Thyroid gland (tissue), 4 donors: ENCODE measurements around the gene MARK2. TPM values are rescaled to one million over a fixed set of nuclear protein-coding genes. Genes with fewer than 3 reads are reported as not detected.
A peak's percentile ranks its signal among the peaks of the same experiment; 100 is the strongest.
"Not testable (repeated sequence)": the region's sequence is repeated elsewhere in the genome, so short reads cannot be mapped to it uniquely, and the experiment has no call there.

Source experiments
- DNase-seq, 2 donors: peaks; one replicate each; pipeline ENCODE4 v3.0.0-alpha.2; 2019
- H3K27ac ChIP-seq, 3 donors: fragments of 200-600 bp; sonication (generic); 1 replicate in 2 of 3; 2 replicates in 1 of 3; pipeline ENCODE4 v1.5.1; 2016 to 2019; ENCODE audit warnings: mild to moderate bottlenecking in 1 of 3, moderate library complexity in 1 of 3
- H3K27me3 ChIP-seq: fragments of 200-600 bp; sonication (generic); one replicate; pipeline ENCODE4 v1.5.1; 2019
- H3K36me3 ChIP-seq, 2 donors: fragments of 200-600 bp; sonication (generic); one replicate each; pipeline ENCODE4 v1.5.1; 2016 to 2019
- H3K4me1 ChIP-seq, 2 donors: fragments of 200-600 bp; sonication (generic); one replicate each; pipeline ENCODE4 v1.5.1; 2017 to 2019
- H3K4me3 ChIP-seq, 3 donors: fragments of 200-600 bp; sonication (generic); replicated peaks in 1 of 3; 1 replicate in 2 of 3; 2 replicates in 1 of 3; pipeline ENCODE4 v1.5.1; 2016; ENCODE audit warnings: mild to moderate bottlenecking in 1 of 3
- H3K9me3 ChIP-seq: fragments of 200-600 bp; sonication (generic); one replicate; pipeline ENCODE4 v1.5.1; 2017
- POLR2A ChIP-seq, 2 donors: fragments of 450-650 bp; IDR thresholded peaks; one replicate each; pipeline ENCODE4 v1.6.1; 2017; ENCODE audit warnings: antibody characterized with exemption in 2 of 2, mild to moderate bottlenecking in 2 of 2, moderate library complexity in 1 of 2
- WGBS, 2 donors: methylation state at CpG; one replicate each; pipeline ENCODE4 v1.1.5; 2017; 5-methylcytosine and 5-hydroxymethylcytosine counted together
- intact Hi-C: fragments of 100-400 bp; cut with DNase I; formaldehyde crosslinking; loops from one replicate; pipeline ENCODE4 v1.15.1; 2023
- total RNA-seq, 4 donors: library from RNA; depleted of rRNA; stranded (reverse); fragments of >200 nt; gene quantifications; one replicate each; pipeline ENCODE4 v1.2.3, GENCODE V29; 2016
- TF ChIP-seq, protein P1 (sequence below), 6 experiments: fragments of 200-600 bp in 3 of 6; fragments of 450-650 bp in 3 of 6; sonication (generic) in 3 of 6; IDR thresholded peaks; one replicate each; pipeline ENCODE4 v1.5.1; 2016 to 2019; ENCODE audit warnings: antibody characterized with exemption in 6 of 6, mild to moderate bottlenecking in 2 of 6, inconsistent platforms in 1 of 6, moderate library complexity in 1 of 6

MARK2 gene
- total RNA-seq, 4 donors from 2014 or later: 28.2 to 57.7 (median 48.6) TPM

DNA sequence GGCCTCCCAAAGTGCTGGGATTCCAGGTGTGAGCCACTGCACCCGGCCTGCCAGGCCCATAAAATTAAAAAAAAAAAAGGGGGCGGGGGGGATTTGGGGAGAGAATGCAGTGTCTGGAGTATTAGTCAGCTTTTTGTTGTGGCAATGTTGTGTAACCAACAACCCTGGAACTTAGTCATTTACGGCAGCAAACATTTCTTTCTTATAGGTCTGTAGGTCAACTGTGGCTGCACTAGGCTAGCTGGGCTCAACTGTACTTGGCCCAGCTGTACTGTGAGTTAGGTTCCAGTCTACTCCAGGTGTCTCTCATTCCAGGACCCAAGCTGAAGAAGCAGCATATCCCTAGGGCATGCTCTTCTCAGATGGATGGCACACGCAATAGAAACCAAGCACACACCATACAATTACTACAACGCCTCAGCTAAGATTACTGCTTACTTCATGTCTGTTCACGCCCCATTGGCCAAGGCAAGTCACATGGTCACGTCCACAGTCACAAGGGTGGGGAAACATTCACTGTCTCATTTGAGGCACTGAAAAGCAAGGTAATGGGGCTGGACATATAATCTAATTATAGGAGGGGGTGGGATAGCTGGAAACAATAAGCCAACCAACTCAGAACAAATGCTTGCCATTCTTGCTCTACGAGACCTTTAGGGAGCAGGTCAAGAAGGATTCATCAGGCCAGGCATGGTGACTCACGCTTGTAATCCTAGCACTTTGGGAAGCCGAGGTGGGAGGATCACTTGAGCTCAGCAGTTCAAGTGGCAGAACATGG, 36.1 kb upstream of the MARK2 start:
- Histone ChIP-seq H3K27me3 (no peaks in the 10 kb centered on the region), H3K9me3 (no peaks in the 10 kb centered on the region), H3K4me1 (peaks cover 0 to 7% of the 10 kb centered on the region in 2 donors), H3K36me3 (no peaks in the 10 kb centered on the region), H3K4me3 (no peak overlapping the region), H3K27ac (no peak overlapping the region)
- 87 to 89% methylated on average over 10 of the region's 10 CpGs for WGBS, 2 donors
- intact Hi-C loops: no loop called here
- DNase-seq: no peak
- no peak for TF ChIP-seq POLR2A (IDR thresholded peaks at IDR 0.05)
- TF ChIP-seq, protein P1, sequence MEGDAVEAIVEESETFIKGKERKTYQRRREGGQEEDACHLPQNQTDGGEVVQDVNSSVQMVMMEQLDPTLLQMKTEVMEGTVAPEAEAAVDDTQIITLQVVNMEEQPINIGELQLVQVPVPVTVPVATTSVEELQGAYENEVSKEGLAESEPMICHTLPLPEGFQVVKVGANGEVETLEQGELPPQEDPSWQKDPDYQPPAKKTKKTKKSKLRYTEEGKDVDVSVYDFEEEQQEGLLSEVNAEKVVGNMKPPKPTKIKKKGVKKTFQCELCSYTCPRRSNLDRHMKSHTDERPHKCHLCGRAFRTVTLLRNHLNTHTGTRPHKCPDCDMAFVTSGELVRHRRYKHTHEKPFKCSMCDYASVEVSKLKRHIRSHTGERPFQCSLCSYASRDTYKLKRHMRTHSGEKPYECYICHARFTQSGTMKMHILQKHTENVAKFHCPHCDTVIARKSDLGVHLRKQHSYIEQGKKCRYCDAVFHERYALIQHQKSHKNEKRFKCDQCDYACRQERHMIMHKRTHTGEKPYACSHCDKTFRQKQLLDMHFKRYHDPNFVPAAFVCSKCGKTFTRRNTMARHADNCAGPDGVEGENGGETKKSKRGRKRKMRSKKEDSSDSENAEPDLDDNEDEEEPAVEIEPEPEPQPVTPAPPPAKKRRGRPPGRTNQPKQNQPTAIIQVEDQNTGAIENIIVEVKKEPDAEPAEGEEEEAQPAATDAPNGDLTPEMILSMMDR (IDR thresholded peaks at IDR 0.05): no peak

DNA sequence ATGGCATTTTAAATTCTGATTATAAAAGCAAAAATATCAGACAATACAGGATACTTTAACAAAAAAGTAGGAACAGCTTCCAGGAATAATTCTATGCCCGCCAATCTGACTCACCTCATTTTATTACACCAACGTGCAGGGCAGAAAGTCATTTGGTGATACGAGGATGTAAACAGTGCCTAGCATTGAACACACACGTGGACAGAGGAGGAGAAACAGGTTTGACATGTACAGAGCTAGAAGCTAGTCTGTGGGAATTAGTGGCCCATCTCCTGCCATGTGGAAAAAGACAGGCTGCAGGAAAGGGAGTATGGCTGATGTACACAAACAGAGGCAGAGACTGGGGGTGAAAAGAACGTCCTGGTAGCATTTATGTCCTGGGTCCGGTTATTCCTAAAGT, 34.7 kb upstream of the MARK2 start:
- no peak overlapping the region for H3K4me3 ChIP-seq
- intact Hi-C loops: no loop called here
- peaks cover 0 to 7% of the 10 kb centered on the region in 2 donors for H3K4me1 ChIP-seq
- 66 to 75% methylated on average over 6 of the region's 6 CpGs for WGBS, 2 donors
- no peak overlapping the region for H3K27ac ChIP-seq
- no peaks in the 10 kb centered on the region for H3K9me3 ChIP-seq
- no peaks in the 10 kb centered on the region for H3K36me3 ChIP-seq
- H3K27me3 ChIP-seq: no peaks in the 10 kb centered on the region
- TF ChIP-seq, protein P1 (IDR thresholded peaks at IDR 0.05): no peak
- TF ChIP-seq POLR2A (IDR thresholded peaks at IDR 0.05): no peak
- no peak for DNase-seq

GRCh38 chr11:63805844-63806415, 33.0 kb upstream of the MARK2 start:
- DNase-seq: peak in 1 of 2 donors; percentile 6
- H3K4me1 ChIP-seq: peaks cover 0 to 7% of the 10 kb centered on the region in 2 donors
- no peak overlapping the region for H3K27ac ChIP-seq
- H3K36me3 ChIP-seq: no peaks in the 10 kb centered on the region
- intact Hi-C loops: no loop called here
- WGBS, 2 donors: 76 to 78% methylated on average over 9 of the region's 9 CpGs
- no peaks in the 10 kb centered on the region for H3K9me3 ChIP-seq
- no peaks in the 10 kb centered on the region for H3K27me3 ChIP-seq
- TF ChIP-seq, protein P1 (IDR thresholded peaks at IDR 0.05): no peak
- no peak for TF ChIP-seq POLR2A (IDR thresholded peaks at IDR 0.05)
- no peak overlapping the region for H3K4me3 ChIP-seq

DNA sequence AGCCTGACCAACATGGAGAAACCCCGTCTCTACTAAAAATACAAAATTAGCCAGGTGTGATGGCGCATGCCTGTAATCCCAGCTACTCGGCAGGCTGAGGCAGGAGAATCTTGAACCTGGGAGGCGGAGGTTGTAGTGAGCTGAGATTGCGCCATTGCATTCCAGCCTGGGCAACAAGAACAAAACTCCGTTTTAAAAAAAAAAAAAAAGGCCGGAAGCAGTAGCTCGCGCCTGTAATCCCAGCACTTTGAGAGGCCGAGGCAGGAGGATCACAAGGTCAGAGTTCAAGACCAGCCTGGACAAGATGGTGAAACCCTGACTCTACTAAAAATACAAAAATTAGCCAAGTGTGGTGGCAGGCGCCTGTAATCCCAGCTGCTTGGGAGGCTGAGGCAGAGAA, 28.5 kb upstream of the MARK2 start:
- intact Hi-C loops: loop anchor here (10.0 kb wide), 1 partner anchor 46 kb away; the partner anchor contains the start of gene ZFTA
- H3K36me3 ChIP-seq, H3K4me3 ChIP-seq, H3K9me3 ChIP-seq, H3K27ac ChIP-seq, H3K27me3 ChIP-seq, DNase-seq: not testable (repeated sequence)
- 87 to 91% methylated on average over 11 of the region's 11 CpGs for WGBS, 2 donors
- peaks cover 10 to 13% of the 10 kb centered on the region in 2 donors for H3K4me1 ChIP-seq

DNA sequence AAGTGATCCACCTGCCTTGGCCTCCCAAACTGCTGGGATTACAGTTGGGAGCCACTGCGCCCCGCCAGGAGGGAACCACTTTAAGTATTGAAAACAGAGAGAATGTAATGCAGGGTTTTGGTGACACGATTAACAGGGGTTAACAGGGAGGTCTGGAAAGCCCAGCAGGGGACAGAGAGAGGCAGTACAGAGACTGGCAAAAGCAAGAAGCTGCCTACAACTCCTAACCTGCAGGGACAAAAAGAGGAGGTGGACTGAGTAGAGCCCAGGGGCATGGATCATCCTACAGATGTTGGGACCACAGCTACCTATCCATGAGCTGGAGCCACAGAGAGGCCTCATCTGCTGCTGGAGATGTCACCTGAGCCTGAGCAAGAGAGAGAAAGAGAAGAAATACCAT, 27.4 kb upstream of the MARK2 start:
- TF ChIP-seq POLR2A (IDR thresholded peaks at IDR 0.05): no peak
- TF ChIP-seq, protein P1 (IDR thresholded peaks at IDR 0.05): no peak
- no peaks in the 10 kb centered on the region for H3K9me3 ChIP-seq
- peaks cover 10 to 13% of the 10 kb centered on the region in 2 donors for H3K4me1 ChIP-seq
- DNase-seq: no peak
- intact Hi-C loops: loop anchor here (10.0 kb wide), 1 partner anchor 47 kb away; the partner anchor contains the start of gene ZFTA
- H3K27me3 ChIP-seq: no peaks in the 10 kb centered on the region
- no peaks in the 10 kb centered on the region for H3K36me3 ChIP-seq
- 78 to 79% methylated on average over 3 of the region's 3 CpGs for WGBS, 2 donors
- H3K27ac ChIP-seq: no peak overlapping the region
- no peak overlapping the region for H3K4me3 ChIP-seq
